ENCODE data around the gene CENPK.
"Not testable (repeated sequence)": the region's sequence is repeated elsewhere in the genome, so short reads cannot be mapped to it uniquely, and the experiment has no call there.

Gene CENPK

GRCh38 chr5:65562731-65563701 lies at the start of gene CENPK, which contains the start of gene PPWD1:
TSS of gene CENPK (minus strand) at chr5:65563168. CDS start at chr5:65554907, 8,261 bp downstream.
TSS of gene PPWD1 (plus strand) at chr5:65563296. CDS start at chr5:65563311, 15 bp downstream.
- peak; percentile 78 for DNase-seq

GRCh38 chr5:65612298-65612907 lies 49.4 kb upstream of the CENPK start:
- DNase-seq, result no peak

GRCh38 chr5:65611524-65611923 lies 48.6 kb upstream of the CENPK start:
- DNase-seq, result no peak

- not testable (repeated sequence) for DNase-seq
Observed at GRCh38 chr5:65601761-65602160, 38.8 kb upstream of the CENPK start.

- DNase-seq, result no peak
Observed at GRCh38 chr5:65588694-65589093, 25.7 kb upstream of the CENPK start.

- DNase-seq, result no peak
Observed at GRCh38 chr5:65577141-65577540, 14.2 kb upstream of the CENPK start.

GRCh38 chr5:65570598-65571226 lies 7.7 kb upstream of the CENPK start:
- DNase-seq, result no peak

GRCh38 chr5:65566505-65566904 lies 3.5 kb upstream of the CENPK start:
- no peak for DNase-seq

GRCh38 chr5:65563777-65564176 lies 809 bp upstream of the CENPK start:
- DNase-seq, result no peak

- DNase-seq, result no peak
Observed at GRCh38 chr5:65556718-65557117, 6.2 kb downstream of the CENPK start.

- no peak for DNase-seq
Observed at GRCh38 chr5:65556181-65556580, 6.8 kb downstream of the CENPK start.

- no peak for DNase-seq
Observed at GRCh38 chr5:65555287-65555686, 7.7 kb downstream of the CENPK start.

- no peak for DNase-seq
Observed at GRCh38 chr5:65553941-65554340, 9.0 kb downstream of the CENPK start.

GRCh38 chr5:65548281-65548680 lies 14.7 kb downstream of the CENPK start:
- DNase-seq, result no peak

- DNase-seq, result no peak
Observed at GRCh38 chr5:65546141-65546540, 16.8 kb downstream of the CENPK start.

- no peak for DNase-seq
Observed at GRCh38 chr5:65544473-65544872, 18.5 kb downstream of the CENPK start.

- no peak for DNase-seq
Observed at GRCh38 chr5:65539827-65540226, 23.1 kb downstream of the CENPK start.

GRCh38 chr5:65535529-65535987 lies 27.4 kb downstream of the CENPK start:
- DNase-seq, result no peak

GRCh38 chr5:65530904-65531303 lies 32.1 kb downstream of the CENPK start:
- no peak for DNase-seq

GRCh38 chr5:65525726-65526125 lies 37.2 kb downstream of the CENPK start:
- no peak for DNase-seq

GRCh38 chr5:65512170-65512937 lies 50.6 kb downstream of the CENPK start:
- DNase-seq, result no peak

- DNase-seq, result no peak
Observed at GRCh38 chr5:65508978-65509377, 54.0 kb downstream of the CENPK start.

GRCh38 chr5:65506961-65507360 lies 56.0 kb downstream of the CENPK start:
- no peak for DNase-seq

All from GOT3 (cell line).